GM12878 (cell line): Measurements from ENCODE around the gene ALMS1. TPM values are rescaled to one million over a fixed set of nuclear protein-coding genes. Genes with fewer than 3 reads are reported as not detected.

Experiments used
- ATAC-seq: fragments of 200-7000 bp; cut with Tn5 transposase; 3 replicates; pipeline ENCODE4 v1.9.1; 2020; ENCODE audit warnings: mild to moderate bottlenecking, moderate library complexity
- BruUV-seq: library from RNA; stranded (reverse); fragments of 400-500 nt; replicated peaks from 2 replicates; lab custom pipeline; 2021; lab: Mats Ljungman, UMichigan
- CTCF ChIA-PET: fragments of 300-600 bp; sonication (Branson Sonifier 250); formaldehyde crosslinking; extraction: SDS; loops from one replicate; lab custom pipeline; 2021; ENCODE audit warnings: inconsistent platforms; lab: Yijun Ruan, JAX
- POLR2A ChIA-PET: fragments of 350-600 bp; formaldehyde crosslinking; extraction: SDS; loops from one replicate; lab custom pipeline; 2021; ENCODE audit warnings: inconsistent platforms; lab: Charles Lee
- RAD21 ChIA-PET: fragments of 300-600 bp; sonication (Branson Sonifier 250); formaldehyde crosslinking; loops from one replicate; lab custom pipeline; 2023; ENCODE audit warnings: antibody characterized with exemption; ENCODE audit not compliant: unreplicated experiment; lab: Charles Lee
- SMC1A ChIA-PET: fragments of 300-600 bp; sonication (Branson Sonifier 250); formaldehyde crosslinking; loops from one replicate; lab custom pipeline; 2023; ENCODE audit not compliant: unreplicated experiment, uncharacterized antibody; lab: Charles Lee
- DNase-seq: peaks from one replicate; pipeline ENCODE4 v3.0.0-alpha.2; 2011; ENCODE audit warnings: low read depth, low spot score
- FAIRE-seq: peaks from 3 replicates; lab custom pipeline; 2011; peaks lifted over from hg19 to GRCh38; lab: Jason Lieb, UNC
- H2AFZ ChIP-seq: 2 replicates; pipeline ENCODE4 v1.6.0; 2011; ENCODE audit warnings: low read depth, low read length, control low read depth; ENCODE audit not compliant: control insufficient read depth
- H3K27ac ChIP-seq: 2 replicates; pipeline ENCODE4 v1.5.1; 2011; ENCODE audit warnings: control low read depth; ENCODE audit not compliant: control insufficient read depth, insufficient read depth
- H3K27me3 ChIP-seq, 2 experiments: replicated peaks in 1 of 2; 2 replicates each; pipeline versions ENCODE4 v1.6.0 to v1.6.1; 2011; ENCODE audit warnings: low read length in 1 of 2; ENCODE audit not compliant: control insufficient read depth in 2 of 2, insufficient read depth in 2 of 2
- H3K36me3 ChIP-seq, 2 experiments: 2 replicates each; pipeline ENCODE4 v1.5.1; 2011; ENCODE audit warnings: low read length in 1 of 2; ENCODE audit not compliant: control insufficient read depth in 2 of 2, insufficient read depth in 2 of 2
- H3K4me1 ChIP-seq: 2 replicates; pipeline ENCODE4 v1.6.1; 2011; ENCODE audit warnings: mild to moderate bottlenecking, low read length, moderate library complexity, mixed read lengths; ENCODE audit not compliant: control insufficient read depth, insufficient read depth
- H3K4me2 ChIP-seq: 2 replicates; pipeline ENCODE4 v1.6.0; 2011; ENCODE audit warnings: control low read depth; ENCODE audit not compliant: control insufficient read depth, insufficient read depth
- H3K4me3 ChIP-seq: fragments of 200-600 bp; sonication (generic); 2 replicates; pipeline ENCODE4 v1.5.1; 2016
- H3K79me2 ChIP-seq: 2 replicates; pipeline ENCODE4 v1.6.0; 2011; ENCODE audit warnings: low read length; ENCODE audit not compliant: control insufficient read depth, insufficient read depth
- H3K9ac ChIP-seq: 2 replicates; pipeline ENCODE4 v1.8.0; 2011; ENCODE audit warnings: low read length, control low read depth, mixed read lengths; ENCODE audit not compliant: control insufficient read depth, insufficient read depth
- H3K9me3 ChIP-seq: replicated peaks from 3 replicates; pipeline ENCODE4 v1.5.1; 2011; ENCODE audit warnings: mild to moderate bottlenecking, low read length; ENCODE audit not compliant: control insufficient read depth, insufficient read depth
- H4K20me1 ChIP-seq: 2 replicates; pipeline ENCODE4 v1.6.0; 2011; ENCODE audit not compliant: control insufficient read depth, insufficient read depth
- ASH2L ChIP-seq: fragments of 300-600, 200-600 bp; sonication (generic); IDR thresholded peaks from 2 replicates; pipeline ENCODE4 v1.6.1; 2017; ENCODE audit warnings: low read depth, mild to moderate bottlenecking, borderline replicate concordance
- ATF2 ChIP-seq: IDR thresholded peaks from 2 replicates; pipeline ENCODE4 v1.6.1; 2012; ENCODE audit warnings: low read length, inconsistent platforms
- ATF7 ChIP-seq: fragments of 450-650 bp; IDR thresholded peaks from 2 replicates; pipeline ENCODE4 v1.6.1; 2016; ENCODE audit warnings: low read depth, mild to moderate bottlenecking
- CHD2 ChIP-seq: IDR thresholded peaks from 2 replicates; pipeline ENCODE4 v1.6.1; 2011; ENCODE audit warnings: low read depth, low read length, improper control_type of control experiment, borderline replicate concordance
- HSF1 ChIP-seq: fragments of 150-350 bp; IDR thresholded peaks from 2 replicates; pipeline ENCODE4 v1.6.1; 2014; ENCODE audit warnings: mild to moderate bottlenecking, low read depth, low read length
- NBN ChIP-seq: fragments of 450-650 bp; IDR thresholded peaks from 2 replicates; pipeline ENCODE4 v1.6.1; 2016
- NFYB ChIP-seq: IDR thresholded peaks from 2 replicates; pipeline ENCODE4 v1.6.1; 2011; ENCODE audit warnings: low read depth, mild to moderate bottlenecking, low read length, improper control_type of control experiment, moderate library complexity; ENCODE audit not compliant: insufficient read depth
- SRF ChIP-seq, 2 experiments: IDR thresholded peaks; 2 replicates each; pipeline ENCODE4 v1.6.1; 2011; ENCODE audit warnings: low read depth in 2 of 2, low read length in 2 of 2, mild to moderate bottlenecking in 1 of 2, moderate library complexity in 1 of 2
- ZBTB33 ChIP-seq: fragments of 450-650 bp; IDR thresholded peaks from 2 replicates; pipeline ENCODE4 v1.6.1; 2017; ENCODE audit warnings: mild to moderate bottlenecking
- ZBTB40 ChIP-seq: fragments of 450-650 bp; IDR thresholded peaks from 2 replicates; pipeline ENCODE4 v1.6.1; 2016; ENCODE audit warnings: mild to moderate bottlenecking, moderate library complexity, borderline replicate concordance
- ZSCAN29 ChIP-seq: fragments of 450-650 bp; IDR thresholded peaks from 2 replicates; pipeline ENCODE4 v1.6.1; 2017; ENCODE audit warnings: mild to moderate bottlenecking, moderate library complexity
- WGBS: methylation state at CpG from one replicate; pipeline ENCODE4 v1.1.6; 2016; ENCODE audit warnings: low lambda C conversion rate; ENCODE audit not compliant: insufficient replicate concordance, insufficient coverage; ENCODE audit errors: missing lambda C conversion rate; 5-methylcytosine and 5-hydroxymethylcytosine counted together
- in situ Hi-C: fragments of 300-500 bp; cut with MboI; formaldehyde crosslinking; loops from 9 replicates; pipeline ENCODE4 v1.14.3; 2018; ENCODE audit warnings: mixed read lengths
- intact Hi-C: fragments of 100-400 bp; cut with micrococcal nuclease; formaldehyde crosslinking; loops from one replicate; pipeline ENCODE4 v1.14.2; 2022; ENCODE audit not compliant: unreplicated experiment
- polyA plus RNA-seq, 11 experiments: library from polyadenylated mRNA; depleted of rRNA in 4 of 11; unstranded in 6 of 11; stranded (reverse) in 5 of 11; fragments of >200 nt; fragmentation: Nextera tagmentation in 4 of 11; fragmentation: Illumina TruSeq in 1 of 11; extraction: Ambion mirVana in 4 of 11; extraction: Trizol in 1 of 11; gene quantifications; 1 replicate in 1 of 11; 2 replicates in 10 of 11; pipeline versions ENCODE4 v1.2.1 to v1.2.3, GENCODE V29; 2011 to 2016; ENCODE audit warnings: inconsistent platforms in 2 of 11, missing spikeins in 2 of 11, low read depth in 1 of 11
- total RNA-seq, 4 experiments: library from RNA; depleted of rRNA in 3 of 4; stranded (reverse); fragments of >200 nt in 3 of 4; fragmentation: Illumina TruSeq in 1 of 4; extraction: Trizol in 1 of 4; gene quantifications; 2 replicates each; pipeline versions ENCODE4 v1.2.1 to v1.2.3, GENCODE V29; 2013 to 2021

The ALMS1 gene
- total and polyA plus RNA-seq, 10 of the 15 experiments (the other 5 are each of a cell fraction or from before 2014, with no cell fraction given), result 1.1 to 25.8 (median 10.6) TPM

GRCh38 chr2:73640946-73641766, 255.5 kb downstream of the ALMS1 start (continued):
- no peak for TF ChIP-seq ZSCAN29
- no peak for TF ChIP-seq CHD2
- no peak for TF ChIP-seq NFYB
- TF ChIP-seq ZBTB33, result no peak
- no peak for TF ChIP-seq ASH2L
- no peak for TF ChIP-seq ATF7
- TF ChIP-seq, all 136 proteins: peak for 0

- Histone ChIP-seq H3K4me3 (no peak overlapping the region), H3K79me2 (no peaks in the 10 kb centered on the region), H3K36me3 (no peaks in the 10 kb centered on the region), H3K9ac (no peak overlapping the region), H3K9me3 (no peaks in the 10 kb centered on the region; the same call in 2 of the 3 replicates), H3K4me2 (no peak overlapping the region), H4K20me1 (no peaks in the 10 kb centered on the region), H3K4me1 (no peaks in the 10 kb centered on the region), H2AFZ (no peak overlapping the region), H3K27me3 (no peaks in the 10 kb centered on the region), H3K27ac (no peak overlapping the region)
- in situ Hi-C loops (no loop called here), intact Hi-C loops (no loop called here)
- RAD21 ChIA-PET, result no interaction called here
- CTCF ChIA-PET, result no interaction called here
- DNase-seq, result no peak
- FAIRE-seq, result no peak
- SMC1A ChIA-PET, result no interaction called here
- POLR2A ChIA-PET, result no interaction called here
- no peak for ATAC-seq
- BruUV-seq, result no TSS peak
- 97% methylated on average over 3 of the region's 3 CpGs for WGBS
- TF ChIP-seq ZBTB40 (no peak), ATF2 (no peak), NBN (no peak), SRF (IDR thresholded peaks at IDR 0.05; ENCODE audit: low read depth in 2 of 2, low read length in 2 of 2) (no peak), HSF1 (no peak), NFYB (no peak)
These were observed 256.1 kb downstream of the ALMS1 start for GRCh38 chr2:73641767-73642062.
